ENCODE measurements around the gene AQP6.

DNA sequence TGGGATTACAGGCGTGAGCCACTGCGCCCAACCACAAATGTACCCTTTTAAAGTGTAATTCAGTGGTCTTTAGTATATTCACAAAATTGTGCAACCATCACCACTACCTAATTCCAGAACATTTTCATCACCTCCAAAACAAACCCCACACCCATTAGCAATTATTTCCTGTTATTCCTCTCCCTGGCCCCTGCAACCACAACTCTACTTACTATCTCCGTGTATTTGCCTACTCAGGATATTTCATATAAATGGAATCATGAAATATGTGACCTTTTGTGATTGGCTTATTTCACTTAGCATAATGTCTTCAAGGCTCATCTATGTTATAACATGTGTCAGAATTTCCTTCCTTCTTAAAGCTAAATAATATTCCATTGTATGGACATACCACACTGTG lies 38.2 kb upstream of the AQP6 start:
- TF ChIP-seq TAF1 (IDR thresholded peaks at IDR 0.05; ENCODE audit: low read depth, low read length) (no peak), POLR2A (IDR thresholded peaks at IDR 0.05; ENCODE audit: low read depth, low read length) (no peak), POLR2AphosphoS5 (IDR thresholded peaks at IDR 0.05; ENCODE audit: low read depth, low read length) (no peak), PAX5 (IDR thresholded peaks at IDR 0.05; ENCODE audit: insufficient read depth, low read length, severe bottlenecking) (no peak), POU2F2 (IDR thresholded peaks at IDR 0.05; ENCODE audit: low read depth, low read length) (no peak), SPI1 (IDR thresholded peaks at IDR 0.05; ENCODE audit: low read depth, low read length) (no peak)

Data from GM12891 (cell line).